T-helper 2 cell treated with Interferon-gamma antibody and Interleukin-4, amounts not matched to agents 100 ng/mL and 5 ng/mL, for 36 hours (primary cell): ENCODE measurements around the gene ZNF608. TPM values are rescaled to one million over a fixed set of nuclear protein-coding genes. Genes with fewer than 3 reads are reported as not detected.

Experiments used
- intact Hi-C: fragments of 100-400 bp; cut with micrococcal nuclease; formaldehyde crosslinking; loops from one replicate; pipeline ENCODE4 v1.15.1; 2023
- total RNA-seq: library from RNA; stranded (reverse); gene quantifications from 2 replicates; pipeline ENCODE4 v1.2.3, GENCODE V29; 2022

ZNF608 gene
- total RNA-seq, 1 donor from 2014 or later = not detected

DNA sequence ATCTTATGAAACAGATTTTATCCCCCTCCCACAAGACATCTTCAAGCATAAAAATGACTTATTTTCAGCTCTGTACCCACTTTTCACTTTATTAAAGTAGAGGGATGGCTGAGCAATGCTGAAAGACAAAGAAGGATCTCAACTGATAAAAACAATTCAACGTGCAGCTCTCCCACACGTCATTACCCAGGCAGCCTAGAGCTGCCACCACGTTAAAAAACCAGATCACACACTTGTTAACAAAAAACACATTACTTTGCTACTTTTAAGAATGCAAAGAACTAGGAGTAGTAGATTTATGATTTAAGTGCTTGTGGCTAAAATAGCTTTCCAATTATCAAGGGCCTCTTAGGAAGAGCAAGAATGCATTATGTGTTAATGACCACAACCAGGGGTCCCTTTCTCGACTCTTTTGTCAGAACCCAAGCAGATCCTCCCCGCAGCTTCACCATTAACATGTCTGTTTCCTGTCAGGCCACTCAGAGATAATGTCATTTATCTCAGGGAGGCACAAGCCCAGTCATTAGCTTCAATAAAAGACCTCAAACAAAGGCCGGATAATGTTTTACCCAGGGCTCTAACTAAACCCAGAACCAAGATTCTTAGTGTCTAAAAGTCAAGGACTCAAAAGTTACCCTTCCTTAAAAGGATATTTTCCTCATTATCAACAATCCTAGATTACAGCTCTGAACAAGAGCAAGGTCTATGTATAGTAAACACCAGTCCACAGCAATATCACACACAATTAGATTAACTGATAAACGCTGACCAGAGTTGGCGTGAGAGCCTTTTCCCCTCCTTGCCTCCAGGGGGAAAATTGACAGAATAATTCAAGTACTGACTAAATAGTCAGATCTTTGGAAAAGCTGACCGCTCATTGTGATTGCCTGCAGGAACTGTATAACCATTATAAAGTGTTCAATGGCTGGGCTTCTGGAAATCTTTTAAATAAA lies 7.5 kb downstream of the ZNF608 start:
- intact Hi-C loops = no loop called here

DNA sequence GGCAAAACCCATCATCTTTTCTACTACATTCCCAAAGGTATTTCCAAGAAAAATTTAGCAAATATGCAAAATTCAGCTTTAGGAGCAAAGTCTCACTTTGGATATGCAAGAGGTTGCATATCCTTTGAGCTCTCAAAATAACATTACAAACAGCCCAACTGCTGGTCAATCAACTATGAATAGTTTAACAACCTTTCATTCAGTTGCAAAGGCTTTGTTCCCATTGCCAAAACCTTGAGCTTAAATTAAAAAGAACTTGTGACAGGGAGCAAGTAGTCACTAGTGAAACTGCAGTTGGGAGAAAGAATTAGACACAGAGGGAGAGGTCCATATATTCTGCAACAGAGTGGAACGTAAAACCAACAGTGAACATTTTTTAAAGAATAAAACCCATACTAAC lies 8.8 kb downstream of the ZNF608 start:
- intact Hi-C loops = no loop called here

DNA sequence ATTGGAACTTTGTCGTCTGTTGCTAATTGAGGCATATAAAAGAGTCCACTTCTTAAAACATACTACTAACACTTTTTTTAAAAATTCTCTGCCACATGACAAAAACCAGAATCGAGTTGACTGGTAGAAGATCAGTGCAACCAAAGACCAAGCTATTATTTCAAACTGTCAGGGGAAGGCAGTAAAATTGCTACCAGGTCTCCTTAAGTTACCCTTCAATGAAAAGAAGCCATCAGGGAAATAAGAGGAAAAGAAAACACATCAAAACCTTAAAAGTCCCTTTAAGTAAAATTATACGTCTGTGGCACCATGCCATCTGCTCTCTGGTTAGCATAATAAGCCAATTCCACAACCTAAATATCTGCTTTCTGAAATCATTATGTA lies 9.6 kb downstream of the ZNF608 start:
- intact Hi-C loops = no loop called here

DNA sequence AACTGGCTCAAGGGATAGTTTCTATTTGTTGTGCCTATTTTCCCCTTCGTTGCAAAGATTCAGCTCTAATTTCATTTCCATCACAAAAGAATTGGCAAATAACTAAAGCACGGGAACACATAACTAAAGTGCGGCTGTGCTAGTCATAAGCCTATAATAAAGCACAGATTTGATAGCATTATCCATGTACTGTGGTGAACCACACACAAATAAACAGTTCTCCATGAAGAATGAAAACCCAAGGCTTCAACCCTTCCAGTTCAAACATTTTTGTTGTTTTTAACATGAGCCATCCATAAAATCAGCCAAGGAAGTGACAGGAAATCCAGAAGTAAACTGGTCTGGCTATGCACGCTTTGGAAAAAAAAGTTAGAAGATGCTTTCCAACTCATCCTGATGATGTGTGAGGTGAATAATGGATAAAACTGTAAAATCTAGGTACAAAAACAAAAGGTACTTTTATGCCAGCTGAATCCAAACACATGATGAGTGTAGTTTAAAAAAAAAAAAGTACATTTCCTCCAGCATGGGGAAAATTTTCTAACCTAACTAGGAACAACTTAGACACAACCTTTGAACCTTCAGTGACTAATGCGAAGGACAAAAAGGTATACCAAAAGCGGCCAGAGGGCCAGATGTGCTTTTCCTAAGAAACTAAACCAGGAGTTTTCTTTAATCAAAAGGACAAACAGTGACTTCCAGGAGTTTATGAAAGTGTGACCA lies 10.2 kb downstream of the ZNF608 start:
- intact Hi-C loops = no loop called here

GRCh38 chr5:124735169-124735858 lies 11.1 kb downstream of the ZNF608 start:
- intact Hi-C loops = no loop called here

DNA sequence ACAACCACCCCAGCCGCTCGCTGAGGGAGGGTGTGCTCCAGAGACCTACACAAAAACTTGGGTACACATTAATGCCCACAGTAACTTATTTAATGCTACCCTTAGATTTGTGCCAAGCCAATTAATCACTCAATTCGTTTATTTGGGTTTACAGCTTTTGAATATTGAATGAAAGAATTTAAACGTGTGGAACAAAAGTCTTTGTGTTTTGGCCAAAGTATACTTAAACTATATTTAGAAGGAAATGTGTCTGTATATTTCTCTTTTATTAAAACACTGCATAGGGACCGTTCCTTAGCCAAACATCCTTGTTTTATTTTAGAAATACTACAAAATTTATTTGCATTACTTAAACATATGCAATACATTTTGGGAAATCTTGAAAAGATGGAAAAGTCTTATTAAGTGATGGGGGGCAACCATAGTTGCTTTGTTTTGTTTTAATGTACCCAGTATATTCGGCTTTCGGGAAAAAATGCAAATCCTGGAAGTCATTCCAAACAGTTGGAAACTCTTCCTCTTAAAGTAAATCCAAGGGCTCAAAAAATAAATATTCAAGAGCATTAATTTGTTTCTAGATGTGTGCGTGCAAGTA lies 11.8 kb downstream of the ZNF608 start:
- intact Hi-C loops = no loop called here

GRCh38 chr5:124733329-124733650 lies 13.1 kb downstream of the ZNF608 start:
- intact Hi-C loops = no loop called here

DNA sequence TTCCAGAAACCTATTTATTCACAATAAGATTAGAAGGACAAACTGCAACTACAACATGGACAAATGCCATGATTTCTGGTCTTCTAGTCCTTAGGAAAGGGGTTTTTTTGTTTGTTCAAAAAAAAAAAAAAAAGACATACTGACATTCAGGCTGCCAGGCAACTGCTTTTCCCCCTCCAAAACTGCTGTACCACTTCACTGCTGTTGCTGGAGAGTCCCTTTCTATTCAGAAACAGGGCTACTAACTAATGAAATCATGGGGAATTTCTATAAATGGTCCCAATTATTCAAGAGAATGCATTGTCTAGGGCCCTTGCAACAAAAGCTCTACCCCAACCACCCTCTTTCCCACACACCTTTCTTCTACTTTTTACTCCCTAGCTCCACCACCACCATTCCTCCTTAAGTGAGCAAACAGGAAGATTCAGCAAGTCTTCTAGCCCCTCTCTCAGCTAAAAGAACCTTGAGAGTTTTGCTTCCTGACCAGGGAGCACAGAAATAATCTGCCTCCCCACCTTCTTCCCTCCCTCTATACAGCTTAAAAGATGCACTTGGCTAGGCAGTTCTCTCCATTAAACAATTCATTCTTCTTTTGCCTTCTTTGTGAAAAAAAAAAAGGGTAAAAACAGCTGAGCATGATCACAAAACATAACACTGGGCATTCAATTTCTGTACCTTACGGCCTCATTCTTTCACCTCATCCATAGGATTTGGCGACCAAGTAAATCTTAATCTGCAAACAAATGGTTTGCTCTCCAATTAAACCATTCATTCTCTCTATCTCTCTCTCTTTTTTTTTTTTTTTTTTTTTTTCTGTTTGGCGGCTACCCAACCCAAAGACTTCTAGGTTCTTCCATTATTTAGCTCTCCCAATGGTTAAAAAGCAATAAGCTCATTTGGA lies 13.8 kb downstream of the ZNF608 start:
- intact Hi-C loops = no loop called here

GRCh38 chr5:124730381-124730780 lies 16.1 kb downstream of the ZNF608 start:
- intact Hi-C loops = no loop called here

DNA sequence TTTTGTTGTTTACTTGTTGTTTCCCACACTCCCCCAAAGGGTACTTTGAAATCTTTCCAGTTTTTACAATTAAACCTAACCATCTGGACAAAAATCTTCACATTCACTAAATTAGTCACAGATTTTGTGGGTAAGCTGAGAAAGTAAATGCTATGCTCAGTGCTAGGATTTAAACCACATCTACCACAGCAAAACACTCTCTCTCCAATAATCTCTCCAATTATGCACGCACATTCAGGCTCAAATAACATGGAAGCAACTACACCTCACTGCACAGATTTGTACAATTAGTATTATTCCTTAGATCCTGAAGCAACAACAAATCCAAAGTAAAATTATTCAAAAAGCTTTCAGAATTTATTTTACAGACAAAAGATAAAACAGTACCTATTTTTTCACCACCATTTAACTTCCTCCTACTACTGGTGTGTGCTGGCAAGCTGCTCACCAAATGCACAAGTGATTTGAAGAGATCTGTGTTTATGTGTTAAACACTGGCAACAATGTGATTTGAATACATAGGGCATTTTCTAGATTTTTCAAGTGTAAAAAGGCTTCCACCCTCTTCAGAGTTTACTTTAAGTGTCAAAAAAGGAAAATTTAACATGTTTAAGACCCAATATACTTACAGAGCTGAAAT lies 16.6 kb downstream of the ZNF608 start:
- intact Hi-C loops = no loop called here

DNA sequence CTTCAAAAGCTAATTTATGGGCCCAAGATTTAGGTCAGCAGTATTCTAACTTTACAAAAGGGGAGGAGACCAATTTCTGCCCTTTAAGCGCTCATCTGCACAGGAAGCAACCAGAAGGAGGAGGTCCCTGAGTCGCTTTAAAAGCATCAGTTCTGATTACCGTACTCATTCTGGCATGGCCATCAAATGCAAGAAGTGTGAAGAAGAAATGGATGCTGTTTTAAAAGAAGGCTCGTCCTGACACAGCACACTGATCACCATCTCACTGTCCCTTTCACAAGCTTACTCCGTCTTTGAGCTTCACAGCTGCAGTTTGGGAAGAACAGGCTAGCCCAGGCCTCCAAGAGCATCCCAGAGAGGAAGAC lies 17.5 kb downstream of the ZNF608 start:
- intact Hi-C loops = no loop called here

DNA sequence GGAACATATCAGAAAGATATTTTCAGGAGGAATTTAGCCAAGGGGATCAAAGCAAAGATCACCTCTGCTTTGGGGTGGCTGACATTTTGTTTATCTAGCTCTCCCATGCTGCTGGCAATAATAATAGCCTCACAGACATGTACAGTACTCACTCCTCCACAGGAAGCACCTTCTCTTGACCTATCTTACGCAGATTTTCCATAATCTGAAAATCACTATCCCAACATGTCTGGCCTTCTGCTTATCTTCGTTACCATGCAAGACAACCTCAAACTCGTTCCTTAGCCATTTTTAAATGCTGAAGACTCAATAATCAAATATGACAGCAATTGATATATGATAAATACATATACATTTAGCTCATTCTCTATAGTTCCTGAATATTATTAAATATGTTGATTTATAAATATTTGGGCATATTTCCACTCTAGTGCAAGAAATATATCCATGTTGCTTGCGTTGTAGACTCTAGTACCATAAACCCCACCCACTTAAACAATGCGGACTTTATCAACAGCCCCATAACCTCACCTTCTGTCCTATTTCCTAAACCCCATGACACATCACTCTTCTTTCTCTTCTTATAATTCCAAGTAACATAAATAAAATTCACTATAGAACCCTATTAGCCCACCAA lies 18.0 kb downstream of the ZNF608 start:
- intact Hi-C loops = no loop called here

GRCh38 chr5:124726631-124727362 lies 19.6 kb downstream of the ZNF608 start:
- intact Hi-C loops = no loop called here

DNA sequence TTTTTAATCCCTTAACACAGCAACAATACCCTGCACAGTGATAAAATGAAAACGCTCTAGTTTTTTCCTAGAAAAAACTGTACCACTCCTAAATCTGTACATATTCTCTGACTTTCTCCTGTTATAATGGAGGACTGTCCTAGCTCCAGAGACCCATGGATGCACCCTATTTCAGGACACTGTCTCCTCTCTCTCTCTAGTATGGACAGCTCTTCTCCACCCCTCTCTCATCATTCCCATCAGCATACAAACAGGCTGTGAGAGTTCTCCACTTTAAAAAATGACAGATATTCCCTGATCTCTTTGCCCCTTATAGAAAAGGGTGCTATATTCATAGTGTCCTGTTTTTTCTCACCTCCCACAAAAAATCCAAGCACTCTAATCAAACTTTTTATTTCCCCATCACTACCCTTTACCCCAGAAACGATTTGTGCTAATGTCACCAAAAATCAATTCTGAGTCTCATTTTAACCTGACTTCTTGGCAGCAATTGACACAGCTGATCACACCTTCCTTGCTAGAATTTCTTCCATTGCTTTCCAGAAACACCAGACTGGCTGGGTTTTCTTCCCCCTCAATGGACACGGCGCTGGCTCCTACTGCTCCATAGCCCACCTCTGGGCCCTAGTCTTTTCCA lies 20.7 kb downstream of the ZNF608 start:
- intact Hi-C loops = no loop called here

GRCh38 chr5:124725040-124725434 lies 21.4 kb downstream of the ZNF608 start:
- intact Hi-C loops = no loop called here

GRCh38 chr5:124724357-124725039 lies 21.9 kb downstream of the ZNF608 start:
- intact Hi-C loops = no loop called here

- intact Hi-C loops = no loop called here
Measured at GRCh38 chr5:124721229-124721735, 25.2 kb downstream of the ZNF608 start.

- intact Hi-C loops = no loop called here
Measured at GRCh38 chr5:124720593-124720992, 25.8 kb downstream of the ZNF608 start.
